HFF-Myc (cell line): ENCODE data around the gene TMEM62.
A peak's percentile ranks its signal among the peaks of the same experiment; 100 is the strongest.

Source experiments
- DNase-seq: peaks from one replicate; pipeline ENCODE4 v3.0.0-alpha.2; 2011; ENCODE audit warnings: low read depth; ENCODE audit errors: extremely low read depth
- H3K4me3 ChIP-seq: replicated peaks from 2 replicates; pipeline ENCODE4 v1.5.1; 2011; ENCODE audit warnings: low read depth, mild to moderate bottlenecking, control low read depth, low read length
- CTCF ChIP-seq: IDR thresholded peaks from 2 replicates; pipeline ENCODE4 v1.5.1; 2012; ENCODE audit warnings: mild to moderate bottlenecking, low read depth, low read length, control low read depth; ENCODE audit errors: missing control alignments

The TMEM62 gene

GRCh38 chr15:43204016-43204901 is 70.9 kb downstream of the TMEM62 start:
- DNase-seq, result peak; percentile 47
- H3K4me3 ChIP-seq, result no peak overlapping the region
- TF ChIP-seq CTCF, result peak; percentile 74

- no peak for DNase-seq
- TF ChIP-seq CTCF, result no peak
- no peak overlapping the region for H3K4me3 ChIP-seq
Measured at GRCh38 chr15:43206054-43206453, 72.7 kb downstream of the TMEM62 start.

- DNase-seq, result no peak
- no peak overlapping the region for H3K4me3 ChIP-seq
- TF ChIP-seq CTCF, result no peak
Measured at GRCh38 chr15:43207024-43207423, 73.6 kb downstream of the TMEM62 start.

- TF ChIP-seq CTCF, result no peak
- H3K4me3 ChIP-seq, result no peak overlapping the region
- no peak for DNase-seq
Measured at GRCh38 chr15:43208052-43209002, 74.9 kb downstream of the TMEM62 start.

DNA sequence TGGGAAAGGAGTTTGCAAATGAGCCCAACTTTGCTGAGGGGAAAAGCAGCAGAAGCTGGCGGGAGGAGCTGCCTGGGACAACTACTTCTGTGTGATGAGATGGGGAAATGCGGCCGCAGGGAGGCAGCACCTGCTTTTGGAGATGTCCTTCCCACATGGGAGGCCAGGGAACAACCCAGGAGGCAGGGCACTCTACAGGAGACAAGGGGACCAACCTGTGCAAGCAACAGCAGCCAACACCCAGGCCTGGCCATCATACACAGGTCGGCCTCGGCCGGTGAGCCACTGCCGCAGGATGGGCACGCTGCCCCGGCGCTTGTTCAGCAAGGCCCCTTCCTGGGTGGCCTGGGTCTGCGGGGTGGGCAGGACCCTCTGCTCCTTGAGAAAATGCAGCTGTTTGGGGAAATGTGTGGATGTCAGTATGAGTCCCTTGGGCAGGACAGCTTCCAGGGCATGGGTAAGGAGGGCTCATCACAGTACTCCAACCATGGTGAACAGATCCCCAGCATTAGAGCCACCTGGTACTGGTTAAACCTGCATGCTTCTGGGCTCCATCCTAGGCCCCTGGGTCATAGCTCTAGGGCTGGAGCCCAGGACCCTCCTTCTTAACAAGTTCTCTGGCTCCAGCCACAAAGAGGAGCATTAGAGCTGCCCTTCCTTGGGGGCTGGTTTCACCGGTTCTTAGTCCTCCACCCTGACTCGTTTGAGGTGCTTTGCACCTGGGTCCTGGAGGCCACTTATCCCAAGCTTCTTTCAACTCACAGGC is 75.9 kb downstream of the TMEM62 start:
- DNase-seq, result no peak
- TF ChIP-seq CTCF, result peak; percentile 16
- H3K4me3 ChIP-seq, result no peak overlapping the region

- no peak for DNase-seq
- H3K4me3 ChIP-seq, result no peak overlapping the region
- no peak for TF ChIP-seq CTCF
Measured at GRCh38 chr15:43210172-43210745, 76.9 kb downstream of the TMEM62 start.
